Endothelial cell of umbilical vein (primary cell): ENCODE results near the gene CCL4. TPM values are rescaled to one million over a fixed set of nuclear protein-coding genes. Genes with fewer than 3 reads are reported as not detected.

Experiments
- BruUV-seq: library from RNA; stranded (reverse); fragments of 400-500 nt; replicated peaks from 2 replicates; lab custom pipeline; 2021; lab: Mats Ljungman, UMichigan
- CTCF ChIA-PET: fragments of 300-600, 350-600 bp; sonication (Branson Sonifier 250); formaldehyde crosslinking; loops from one replicate; lab custom pipeline; 2021; ENCODE audit warnings: antibody characterized with exemption, inconsistent platforms; lab: Charles Lee
- POLR2A ChIA-PET: fragments of 300-600, 350-600 bp; sonication (Branson Sonifier 250); formaldehyde crosslinking; loops from one replicate; lab custom pipeline; 2021; ENCODE audit warnings: antibody characterized with exemption, inconsistent platforms; lab: Charles Lee
- DNase-seq: peaks from one replicate; pipeline ENCODE4 v3.0.0-alpha.2; 2011; ENCODE audit warnings: low read depth, low spot score
- FAIRE-seq: peaks from 2 replicates; lab custom pipeline; 2011; peaks lifted over from hg19 to GRCh38; lab: Jason Lieb, UNC
- H2AFZ ChIP-seq: 2 replicates; pipeline ENCODE4 v1.6.0; 2012; ENCODE audit warnings: low read depth, low read length, control low read depth, inconsistent platforms
- H3K27ac ChIP-seq: 2 replicates; pipeline ENCODE4 v1.5.1; 2011; ENCODE audit warnings: low read depth, mild to moderate bottlenecking, control low read depth, low read length, moderate library complexity; ENCODE audit not compliant: insufficient read depth
- H3K27me3 ChIP-seq, 2 experiments: 2 replicates each; pipeline versions ENCODE4 v1.6.0 to v1.6.1; 2011; ENCODE audit warnings: low read length in 2 of 2, mixed read lengths in 1 of 2; ENCODE audit not compliant: control insufficient read depth in 2 of 2, insufficient read depth in 2 of 2
- H3K36me3 ChIP-seq, 2 experiments: 2 replicates in 1 of 2; 3 replicates in 1 of 2; pipeline ENCODE4 v1.5.1; 2011; ENCODE audit warnings: low read length in 2 of 2, mild to moderate bottlenecking in 1 of 2, moderate library complexity in 1 of 2; ENCODE audit not compliant: control insufficient read depth in 2 of 2, insufficient read depth in 2 of 2; ENCODE audit errors: extremely low read depth in 1 of 2
- H3K4me1 ChIP-seq: 3 replicates; pipeline ENCODE4 v1.5.1; 2011; ENCODE audit warnings: mild to moderate bottlenecking, low read length; ENCODE audit not compliant: control insufficient read depth, insufficient read depth; ENCODE audit errors: extremely low read depth
- H3K4me2 ChIP-seq: 2 replicates; pipeline ENCODE4 v1.6.1; 2011; ENCODE audit warnings: low read length, control low read depth, mixed read lengths; ENCODE audit not compliant: insufficient read depth
- H3K4me3 ChIP-seq, 3 experiments: fragments of 200-600 bp in 1 of 3; sonication (generic), shearing (Covaris generic) in 1 of 3; replicated peaks in 1 of 3; 2 replicates each; pipeline ENCODE4 v1.5.1; 2011 to 2016; ENCODE audit warnings: control low read depth in 3 of 3, low read length in 3 of 3, mild to moderate bottlenecking in 2 of 3, inconsistent platforms in 1 of 3, low read depth in 1 of 3, moderate library complexity in 1 of 3; ENCODE audit not compliant: insufficient read depth in 1 of 3
- H3K79me2 ChIP-seq: 2 replicates; pipeline ENCODE4 v1.6.0; 2012; ENCODE audit warnings: low read length, inconsistent platforms; ENCODE audit not compliant: control insufficient read depth, insufficient read depth
- H3K9ac ChIP-seq: replicated peaks from 2 replicates; pipeline ENCODE3; 2011; ENCODE audit warnings: low read length, control low read depth; ENCODE audit not compliant: insufficient read depth; ENCODE audit errors: extremely low read depth
- H3K9me1 ChIP-seq: replicated peaks from 3 replicates; pipeline ENCODE4 v1.6.0; 2011; ENCODE audit warnings: mild to moderate bottlenecking, low read length; ENCODE audit not compliant: control insufficient read depth, insufficient read depth; ENCODE audit errors: extremely low read depth
- H3K9me3 ChIP-seq: replicated peaks from 2 replicates; pipeline ENCODE4 v1.5.1; 2012; ENCODE audit warnings: low read length, inconsistent platforms; ENCODE audit not compliant: control insufficient read depth, insufficient read depth
- H4K20me1 ChIP-seq: replicated peaks from 2 replicates; pipeline ENCODE3; 2011; ENCODE audit warnings: mild to moderate bottlenecking, low read length; ENCODE audit not compliant: control insufficient read depth, insufficient read depth; ENCODE audit errors: extremely low read depth
- EZH2 ChIP-seq: IDR thresholded peaks from 2 replicates; pipeline ENCODE4 v1.6.1; 2012; ENCODE audit warnings: borderline replicate concordance, low read depth, mild to moderate bottlenecking, moderate library complexity, low read length, inconsistent platforms; ENCODE audit not compliant: severe bottlenecking
- FOS ChIP-seq: IDR thresholded peaks from 2 replicates; pipeline ENCODE4 v1.6.1; 2011; ENCODE audit warnings: mild to moderate bottlenecking, low read length, moderate library complexity, borderline replicate concordance; ENCODE audit not compliant: insufficient read depth
- MYC ChIP-seq: IDR thresholded peaks from one replicate; pipeline ENCODE4 v1.6.1; 2011; ENCODE audit warnings: mild to moderate bottlenecking, low read depth, low read length
- POLR2A ChIP-seq: IDR thresholded peaks from 2 replicates; pipeline ENCODE4 v1.6.1; 2012; ENCODE audit warnings: low read depth, mild to moderate bottlenecking, control low read depth, low read length
- dilution Hi-C: fragments of 300-500 bp; cut with MboI; formaldehyde crosslinking; loops from one replicate; pipeline ENCODE4 v1.15.0; 2019; ENCODE audit warnings: low sequenced_read_pairs; ENCODE audit not compliant: extremely low pct_ligation_motif_present
- intact Hi-C: fragments of 100-400 bp; cut with micrococcal nuclease; formaldehyde crosslinking; loops from one replicate; pipeline ENCODE4 v1.10.0; 2022
- polyA plus RNA-seq, 4 experiments: library from polyadenylated mRNA; depleted of rRNA in 3 of 4; stranded (reverse) in 3 of 4; unstranded in 1 of 4; fragments of >200 nt; gene quantifications; 2 replicates each; pipeline versions ENCODE4 v1.2.1 to v1.2.3, GENCODE V29; 2011 to 2012; ENCODE audit warnings: missing spikeins in 1 of 4
- total RNA-seq: library from RNA; stranded (reverse); gene quantifications from 2 replicates; pipeline ENCODE4 v1.2.3, GENCODE V29; 2021
- TF ChIP-seq, protein P1 (sequence below), 2 donors: IDR thresholded peaks; 1 replicate in 1 of 2; 2 replicates in 1 of 2; pipeline ENCODE4 v1.5.1; 2011; ENCODE audit warnings: low read length in 2 of 2, mild to moderate bottlenecking in 2 of 2, moderate library complexity in 2 of 2, control low read depth in 1 of 2, inconsistent platforms in 1 of 2, low read depth in 1 of 2; ENCODE audit not compliant: insufficient read depth in 1 of 2; ENCODE audit errors: extremely low read depth in 1 of 2
- TF ChIP-seq, protein P2 (sequence below): IDR thresholded peaks from 2 replicates; pipeline ENCODE4 v1.6.1; 2011; ENCODE audit not compliant: insufficient read depth, insufficient read length

Gene CCL4
- total and polyA plus RNA-seq, 2 donors (not counting 3 experiments of a cell fraction or from before 2014, with no cell fraction given), result not detected

GRCh38 chr17:36148559-36149295, 45.1 kb downstream of the CCL4 start:
- FAIRE-seq (no peak), DNase-seq (peak; percentile 67)
- no peak for TF ChIP-seq MYC
- TF ChIP-seq POLR2A, result no peak
- TF ChIP-seq FOS, result no peak
- TF ChIP-seq EZH2, result no peak
- TF ChIP-seq, protein P1, sequence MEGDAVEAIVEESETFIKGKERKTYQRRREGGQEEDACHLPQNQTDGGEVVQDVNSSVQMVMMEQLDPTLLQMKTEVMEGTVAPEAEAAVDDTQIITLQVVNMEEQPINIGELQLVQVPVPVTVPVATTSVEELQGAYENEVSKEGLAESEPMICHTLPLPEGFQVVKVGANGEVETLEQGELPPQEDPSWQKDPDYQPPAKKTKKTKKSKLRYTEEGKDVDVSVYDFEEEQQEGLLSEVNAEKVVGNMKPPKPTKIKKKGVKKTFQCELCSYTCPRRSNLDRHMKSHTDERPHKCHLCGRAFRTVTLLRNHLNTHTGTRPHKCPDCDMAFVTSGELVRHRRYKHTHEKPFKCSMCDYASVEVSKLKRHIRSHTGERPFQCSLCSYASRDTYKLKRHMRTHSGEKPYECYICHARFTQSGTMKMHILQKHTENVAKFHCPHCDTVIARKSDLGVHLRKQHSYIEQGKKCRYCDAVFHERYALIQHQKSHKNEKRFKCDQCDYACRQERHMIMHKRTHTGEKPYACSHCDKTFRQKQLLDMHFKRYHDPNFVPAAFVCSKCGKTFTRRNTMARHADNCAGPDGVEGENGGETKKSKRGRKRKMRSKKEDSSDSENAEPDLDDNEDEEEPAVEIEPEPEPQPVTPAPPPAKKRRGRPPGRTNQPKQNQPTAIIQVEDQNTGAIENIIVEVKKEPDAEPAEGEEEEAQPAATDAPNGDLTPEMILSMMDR (IDR thresholded peaks at IDR 0.05; ENCODE audit: extremely low read depth in 1 of 2, insufficient read depth in 1 of 2, low read depth in 1 of 2, low read length in 2 of 2), result peak; percentile 93 to 99
- TF ChIP-seq, protein P2, sequence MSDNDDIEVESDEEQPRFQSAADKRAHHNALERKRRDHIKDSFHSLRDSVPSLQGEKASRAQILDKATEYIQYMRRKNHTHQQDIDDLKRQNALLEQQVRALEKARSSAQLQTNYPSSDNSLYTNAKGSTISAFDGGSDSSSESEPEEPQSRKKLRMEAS, result no peak
- Histone ChIP-seq H3K9me1 (no peaks in the 10 kb centered on the region), H2AFZ (no peak overlapping the region), H3K79me2 (no peaks in the 10 kb centered on the region), H3K4me1 (no peaks in the 10 kb centered on the region), H3K27me3 (peaks cover 7 to 8% of the 10 kb centered on the region in 2 experiments), H3K36me3 (no peaks in the 10 kb centered on the region), H3K27ac (no peak overlapping the region), H3K4me3 (no peak overlapping the region), H4K20me1 (no peaks in the 10 kb centered on the region), H3K9me3 (no peaks in the 10 kb centered on the region), H3K4me2 (no peak overlapping the region), H3K9ac (no peak overlapping the region)
- ChIA-PET POLR2A (interaction anchor here (0.7 kb wide), 1 partner anchor 183 kb away, joined by 4 read pairs; no protein-coding TSS in a partner anchor), CTCF (interaction anchor here (0.7 to 7.5 kb wide), 19 partner anchors 13 to 334 kb away, joined by 3 to 154 read pairs (median 6); no protein-coding TSS in a partner anchor)
- no TSS peak for BruUV-seq
- dilution Hi-C loops (no loop called here), intact Hi-C loops (loop anchor here (1.0 kb wide), 3 partner anchors 76 to 299 kb away; no protein-coding TSS in a partner anchor)
